CD4-positive, alpha-beta T cell treated with Interleukin-21 for 1 hour (primary cell): ENCODE data around the gene SYTL4.
A peak's percentile ranks its signal among the peaks of the same experiment; 100 is the strongest.

ENCODE experiments used
- DNase-seq: peaks from one replicate; pipeline ENCODE4 v3.0.0-alpha.2; 2020

Gene SYTL4

DNA sequence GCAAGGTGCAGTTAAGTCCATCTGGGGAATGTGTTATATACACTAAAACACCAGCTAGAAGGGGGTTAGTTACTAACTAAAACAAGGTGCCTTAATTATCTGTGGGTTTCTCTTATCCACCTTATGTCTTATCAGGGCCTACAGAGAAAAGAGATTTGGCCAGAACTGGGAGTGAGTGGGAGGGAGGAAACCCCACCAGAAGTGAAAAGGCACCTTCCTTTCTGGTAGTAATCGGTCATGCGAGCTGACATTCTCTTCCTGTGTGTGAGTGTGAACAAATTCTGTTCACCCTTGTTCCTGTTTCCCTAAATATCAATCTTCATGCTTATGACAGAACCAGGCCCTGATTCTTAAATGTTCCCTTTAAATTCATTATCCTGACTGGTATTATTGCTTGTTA is 44.4 kb downstream of the SYTL4 start:
- no peak for DNase-seq

DNA sequence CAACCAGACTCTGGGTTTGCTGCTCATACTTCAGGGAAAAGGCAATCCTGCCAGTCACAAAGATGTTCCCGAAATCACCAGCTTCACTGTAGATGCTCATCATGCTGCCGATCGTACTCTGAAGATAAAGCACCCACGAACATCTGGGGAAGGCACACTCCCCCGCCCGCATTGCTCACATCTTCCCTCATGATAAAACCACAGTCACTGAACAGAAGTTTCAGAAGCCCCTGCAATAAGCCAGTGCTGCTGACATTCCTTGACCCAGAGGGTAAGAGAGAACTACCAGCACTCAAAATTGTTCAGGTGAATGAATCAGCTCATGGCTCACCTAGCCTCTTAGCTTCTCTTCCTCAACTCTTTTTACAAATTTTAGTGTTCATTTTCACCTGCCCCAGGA is 44.8 kb downstream of the SYTL4 start:
- no peak for DNase-seq

DNA sequence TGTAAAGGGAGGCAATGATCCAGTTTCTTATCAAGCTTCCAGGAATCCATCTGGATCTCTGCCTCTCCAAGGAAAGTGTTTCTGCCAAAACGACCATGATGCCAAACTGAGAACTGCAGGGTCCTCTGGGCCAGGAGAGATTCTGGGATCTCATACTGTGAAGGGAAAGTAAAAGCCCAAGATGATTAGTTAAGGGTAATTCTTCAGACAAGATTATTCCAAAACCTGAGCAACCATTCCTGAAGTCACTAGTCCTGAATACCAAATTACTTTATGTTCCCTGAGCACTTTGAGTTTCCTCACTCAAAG is 46.0 kb downstream of the SYTL4 start:
- DNase-seq, result no peak

DNA sequence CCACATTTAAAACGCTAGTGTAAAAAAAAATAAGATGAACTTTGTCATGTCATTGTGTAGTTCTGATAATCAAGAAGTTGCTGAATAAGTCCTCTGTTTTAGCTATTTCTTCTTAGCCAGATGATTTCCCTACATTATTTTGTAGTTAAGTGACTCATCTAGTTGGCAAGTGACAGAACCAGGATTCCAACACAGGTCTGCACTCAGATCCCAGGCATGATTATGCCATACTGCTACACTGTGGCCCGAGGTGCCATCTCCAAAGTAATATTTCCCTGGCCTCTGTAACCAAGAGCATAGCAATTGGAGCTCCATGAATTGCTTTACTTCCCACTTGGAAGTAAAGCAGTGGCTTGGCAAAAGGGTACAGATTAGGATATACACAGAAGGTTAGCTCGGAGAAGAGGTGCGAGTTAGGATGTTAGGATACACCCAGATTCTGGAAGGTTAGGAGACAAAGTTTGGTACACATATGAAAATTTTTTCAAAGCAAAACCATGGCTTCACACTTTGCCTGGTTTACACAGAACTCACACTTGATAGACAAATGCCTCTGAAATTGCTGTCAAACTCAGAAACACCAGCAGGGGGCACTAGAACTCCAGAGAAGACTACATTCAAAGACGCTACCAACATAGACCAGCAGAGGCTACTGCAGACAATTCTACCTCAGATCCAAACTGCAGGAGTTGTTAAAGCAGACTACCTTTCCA is 46.5 kb downstream of the SYTL4 start:
- DNase-seq, result peak; percentile 67

DNA sequence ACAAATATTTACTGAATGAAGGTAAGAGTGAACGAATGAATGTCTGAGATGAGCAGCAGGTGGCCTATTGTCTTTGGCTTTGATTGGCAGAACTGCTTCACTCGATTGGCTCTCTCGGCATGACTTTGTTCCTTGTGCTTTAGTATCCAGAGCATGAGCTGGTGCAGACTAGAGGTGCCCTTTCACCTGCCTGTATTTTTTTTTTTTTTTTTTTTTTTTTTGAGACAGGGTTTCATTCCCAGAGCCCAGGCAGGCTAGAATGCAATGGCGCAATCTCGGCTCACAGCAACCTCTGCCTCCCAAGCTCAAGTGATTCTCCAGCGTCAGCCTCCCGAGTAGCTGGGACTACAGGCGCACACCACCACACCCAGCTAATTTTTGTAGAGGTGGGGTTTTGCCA is 49.0 kb downstream of the SYTL4 start:
- no peak for DNase-seq

DNA sequence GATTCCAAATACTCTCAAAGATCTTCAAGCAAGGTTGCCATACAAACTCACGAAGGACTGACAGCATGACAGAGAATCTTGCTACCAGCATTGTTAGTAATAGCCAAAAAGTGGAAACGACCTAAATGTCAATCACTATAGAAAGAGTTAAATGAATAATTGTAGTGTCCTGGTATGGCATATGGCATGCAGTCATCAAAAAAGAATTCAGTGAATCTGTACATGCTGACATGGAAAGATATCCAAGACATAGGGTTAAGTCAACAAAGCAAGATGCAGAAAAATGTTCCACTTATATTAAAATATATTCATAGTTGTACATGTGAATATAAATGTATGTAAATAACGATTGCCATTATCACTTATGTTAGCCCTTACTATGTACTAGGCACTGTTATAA is 50.3 kb downstream of the SYTL4 start:
- DNase-seq, result no peak

DNA sequence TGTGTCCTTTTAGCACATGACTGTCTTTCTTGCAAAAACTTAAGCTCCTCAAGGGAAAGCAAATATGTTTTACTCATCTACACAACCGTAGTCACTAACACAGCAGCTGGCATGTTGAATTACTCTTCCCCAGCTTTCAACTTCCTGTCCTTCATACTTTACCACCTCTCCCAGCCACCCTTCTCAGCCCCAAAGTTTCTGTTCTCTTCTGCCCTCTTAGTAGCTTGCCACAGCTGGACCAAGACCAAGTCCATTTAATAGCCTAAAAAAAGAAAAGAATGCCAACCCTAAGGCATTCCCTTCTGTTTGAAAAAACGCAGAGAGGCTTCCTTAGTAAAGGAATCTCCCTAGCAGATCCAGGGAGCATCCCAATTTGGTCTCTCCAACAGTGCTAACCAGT is 51.2 kb downstream of the SYTL4 start:
- no peak for DNase-seq

DNA sequence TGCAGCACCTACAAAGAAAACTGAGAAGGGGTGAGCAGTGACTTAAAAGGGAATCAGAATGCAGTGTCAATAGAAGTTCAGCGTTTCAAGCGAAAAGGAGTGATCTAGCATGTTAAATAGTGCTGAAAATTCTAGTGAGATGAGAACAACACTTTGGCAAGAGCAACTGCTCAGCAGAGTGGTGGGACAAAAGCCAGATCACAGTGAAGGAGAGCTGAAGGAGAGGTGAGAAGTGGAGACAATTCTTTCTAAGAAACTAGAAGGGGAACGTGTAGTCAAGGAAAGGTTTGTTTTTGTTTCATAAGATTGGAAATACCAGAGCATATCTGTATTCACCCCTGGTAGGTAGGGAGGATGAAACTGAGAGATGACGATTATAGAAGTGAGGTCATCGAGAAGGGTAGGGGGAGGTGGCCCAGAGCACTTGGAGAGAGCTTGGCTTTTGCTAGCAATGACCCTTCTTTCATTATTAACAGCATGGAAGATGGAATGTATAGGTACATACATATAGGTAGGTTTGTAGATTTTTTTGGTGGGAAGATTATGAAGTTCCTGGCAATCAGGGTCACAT is 54.2 kb downstream of the SYTL4 start:
- no peak for DNase-seq

DNA sequence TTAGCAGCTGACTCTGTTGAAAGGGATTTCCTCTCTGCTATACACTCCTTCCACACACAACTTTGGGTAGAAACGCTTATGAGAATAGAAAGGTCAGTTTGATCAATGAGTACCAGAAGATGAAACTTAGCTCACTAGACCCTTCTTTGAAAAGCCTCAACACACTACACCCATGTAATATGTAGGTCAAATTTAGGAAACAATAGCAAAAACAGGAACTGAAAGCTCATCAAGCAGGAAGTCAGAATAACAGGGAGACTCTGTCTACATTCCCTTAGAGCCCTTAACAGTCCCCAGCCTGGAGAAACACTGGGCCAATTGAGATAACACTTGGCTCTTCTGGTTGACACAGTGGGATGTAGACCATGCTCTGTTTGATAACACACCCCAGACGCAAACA is 57.2 kb downstream of the SYTL4 start:
- peak; percentile 2 for DNase-seq

DNA sequence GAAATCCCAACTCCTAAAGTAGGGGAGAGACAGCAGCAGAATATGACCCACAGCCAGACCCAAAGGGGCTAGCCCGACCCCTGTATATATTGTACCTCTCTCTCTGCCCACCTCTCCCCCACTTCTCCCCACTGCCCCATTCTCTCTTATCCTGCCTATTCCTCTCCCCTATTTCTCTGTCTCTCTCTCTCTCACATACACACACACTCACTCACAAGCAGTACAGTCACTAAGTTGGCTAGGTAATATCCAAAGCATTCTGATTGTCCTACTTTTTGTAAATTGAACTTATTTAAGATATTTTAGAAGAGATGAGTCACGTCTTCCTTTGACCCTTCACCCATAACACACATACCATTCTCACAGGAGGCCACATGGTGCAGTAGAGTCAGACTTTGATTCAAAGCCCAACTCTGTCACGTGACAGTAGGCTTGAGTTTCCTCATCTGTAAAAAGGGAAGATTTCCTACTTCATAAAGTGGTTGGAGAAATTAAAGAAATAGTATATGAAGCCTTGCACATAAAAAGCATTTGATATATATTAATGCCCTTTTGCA is 58.4 kb downstream of the SYTL4 start:
- DNase-seq, result no peak

DNA sequence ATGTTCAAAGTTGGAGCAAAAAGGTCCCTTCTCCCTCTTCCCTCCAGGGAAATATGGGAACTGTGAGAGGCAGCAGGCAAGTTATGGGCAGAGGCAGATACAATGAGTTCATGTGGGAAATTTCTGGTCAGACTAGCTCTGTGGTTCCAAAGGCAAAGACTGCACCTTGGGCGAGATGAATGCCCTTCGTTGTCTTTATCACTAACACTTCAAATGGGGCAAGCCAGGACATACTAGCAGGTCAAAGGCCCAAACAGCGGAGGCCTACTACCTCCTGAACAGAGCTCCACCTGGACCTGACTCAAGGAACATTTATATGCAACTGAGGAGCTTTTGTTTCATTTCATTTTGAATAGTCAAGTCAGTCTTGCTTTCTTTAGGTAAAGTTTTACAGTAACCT is 59.0 kb downstream of the SYTL4 start:
- DNase-seq, result no peak

DNA sequence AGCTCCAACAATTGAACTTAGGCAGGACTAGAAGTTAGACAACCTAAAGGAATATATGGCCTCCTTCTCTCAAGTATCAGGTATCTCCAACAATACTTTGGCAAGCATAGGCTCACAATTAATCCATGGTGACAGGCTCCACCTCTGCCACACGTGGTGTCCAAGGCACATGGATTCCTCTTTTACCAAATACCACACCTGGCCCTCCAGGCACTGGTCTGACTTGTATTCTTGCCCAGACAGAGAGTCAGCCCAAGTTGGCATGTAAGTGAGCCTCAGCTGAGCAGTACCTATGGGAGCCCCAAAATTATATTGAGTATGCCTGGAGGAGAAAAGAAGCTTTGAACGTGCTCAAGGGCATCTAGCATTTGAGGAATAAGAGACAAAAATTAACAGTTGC is 68.3 kb downstream of the SYTL4 start:
- no peak for DNase-seq

DNA sequence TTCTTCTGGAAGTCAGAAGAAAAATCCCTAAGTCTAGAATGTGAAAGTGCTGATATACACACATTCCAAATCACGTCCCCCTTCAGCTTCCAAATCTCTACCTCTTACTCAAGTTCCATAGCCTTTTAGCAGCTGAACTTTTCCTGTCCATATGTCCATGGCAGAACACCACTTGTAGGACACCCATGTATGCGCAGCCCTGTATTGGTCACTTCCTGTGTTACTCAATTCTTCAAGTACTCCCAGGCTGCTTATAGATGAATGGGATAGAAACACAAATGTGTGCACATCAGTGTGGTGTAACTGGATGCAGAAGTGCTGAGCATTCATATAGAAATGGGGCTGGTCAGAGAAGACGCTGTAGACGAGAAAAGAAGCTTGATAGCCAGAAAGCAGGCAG is 69.1 kb downstream of the SYTL4 start:
- no peak for DNase-seq

DNA sequence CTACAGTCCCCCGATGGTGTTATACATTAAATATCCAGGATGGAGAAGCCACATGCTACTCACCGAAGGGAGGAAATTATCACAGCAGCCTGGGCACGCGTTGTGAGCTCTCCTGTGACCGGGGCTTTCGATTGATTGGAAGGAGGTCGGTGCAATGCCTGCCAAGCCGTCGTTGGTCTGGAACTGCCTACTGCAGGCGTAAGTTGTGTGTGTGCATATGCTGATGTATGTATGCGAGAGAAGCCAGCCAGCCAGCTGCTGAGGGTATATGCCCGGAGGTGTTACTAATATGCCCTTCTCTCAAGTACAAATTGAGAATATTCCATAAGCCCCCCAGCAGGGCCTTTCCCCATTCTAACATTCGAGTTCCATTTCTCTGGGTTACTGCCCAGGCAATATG is 69.8 kb downstream of the SYTL4 start:
- no peak for DNase-seq

DNA sequence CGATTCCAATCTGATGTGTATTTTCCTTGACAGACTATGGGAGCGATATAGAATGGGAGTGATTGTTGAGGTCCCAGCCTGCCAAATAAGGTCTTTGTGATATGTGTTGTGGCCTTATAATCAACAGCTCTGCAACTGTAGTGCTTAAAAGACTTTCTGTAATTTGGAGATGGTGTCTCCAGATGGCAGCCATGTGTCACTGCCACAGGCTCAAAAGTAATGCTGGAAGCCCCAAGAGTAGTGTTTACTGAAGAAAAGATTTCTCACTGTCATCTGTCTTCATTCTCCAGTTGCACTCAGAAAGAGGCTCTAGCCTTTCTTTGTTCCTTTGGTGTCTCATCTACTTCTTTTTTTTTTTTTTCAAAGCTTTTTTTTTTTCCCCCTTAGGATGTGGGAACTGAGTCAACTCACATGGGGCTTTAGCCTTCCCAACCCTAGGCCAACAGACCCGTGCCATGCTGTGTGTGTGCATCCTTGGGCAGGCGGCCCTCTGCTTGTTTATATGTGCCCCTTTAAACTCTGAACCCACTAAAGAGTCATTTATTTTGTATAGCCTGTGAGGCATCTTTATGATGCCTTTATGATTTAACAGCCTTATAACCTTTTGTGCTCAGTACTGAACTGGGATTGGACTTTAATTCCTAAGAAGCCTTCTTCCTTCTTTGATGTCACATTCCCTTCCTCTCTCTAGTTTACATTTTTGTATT is 72.3 kb downstream of the SYTL4 start:
- DNase-seq, result no peak

DNA sequence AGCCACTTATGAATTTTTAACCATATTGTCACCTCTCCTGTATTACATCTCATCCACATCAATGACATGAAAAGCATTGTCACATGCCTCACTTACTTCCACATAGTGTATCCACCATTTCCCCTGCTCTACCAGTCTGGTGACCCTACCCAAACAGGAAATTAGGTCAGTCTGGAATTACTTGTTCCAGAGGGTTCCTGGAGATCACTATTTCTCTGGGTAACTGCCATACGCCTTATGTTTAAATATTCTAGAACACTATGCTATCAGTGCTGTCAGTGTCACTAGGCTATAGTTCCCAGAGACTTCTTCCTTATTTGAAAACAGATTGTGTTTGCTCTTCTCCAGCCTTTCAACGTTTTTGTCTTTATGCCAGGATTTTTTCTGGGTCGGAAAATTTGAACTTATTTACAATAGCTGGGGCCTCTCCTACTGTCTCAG is 73.0 kb downstream of the SYTL4 start:
- DNase-seq, result no peak

DNA sequence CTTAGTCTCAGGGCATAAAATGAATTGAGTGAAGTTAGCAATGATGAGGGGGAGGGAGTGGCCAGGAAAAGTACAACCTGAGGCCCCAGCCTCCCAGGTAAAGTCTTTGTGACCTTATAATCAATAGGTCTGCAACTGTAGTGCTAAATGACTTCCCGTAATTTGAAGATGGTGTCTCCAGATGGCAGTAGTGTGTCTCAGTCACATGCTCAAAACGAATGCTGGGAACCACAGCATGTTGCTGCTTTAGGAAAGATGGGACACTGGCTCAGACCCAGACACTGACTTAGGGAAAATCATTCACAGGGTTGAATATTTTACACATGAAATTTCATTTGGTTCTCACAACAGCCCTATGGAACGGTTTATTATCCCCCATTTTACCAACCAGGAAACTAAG is 77.7 kb downstream of the SYTL4 start:
- DNase-seq, result no peak

DNA sequence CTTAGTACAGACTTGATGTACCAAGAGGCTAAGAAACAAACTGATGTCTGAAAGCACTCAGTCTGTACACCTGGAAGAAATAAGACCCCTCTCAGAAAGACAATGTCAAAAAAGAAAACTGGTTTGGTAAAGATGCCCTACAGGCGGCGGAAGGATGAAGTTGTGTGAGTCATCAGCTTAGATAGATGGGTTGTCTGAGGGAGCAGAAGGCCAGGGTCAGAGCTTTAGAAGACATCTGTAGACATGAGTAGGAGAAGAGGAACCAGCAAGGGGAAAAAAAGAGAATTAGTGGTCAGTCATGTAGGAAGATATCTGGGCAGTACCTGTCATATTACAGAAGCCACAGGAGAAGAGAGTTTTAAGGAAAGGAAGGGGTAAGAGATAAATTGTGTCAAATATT is 79.7 kb downstream of the SYTL4 start:
- no peak for DNase-seq

DNA sequence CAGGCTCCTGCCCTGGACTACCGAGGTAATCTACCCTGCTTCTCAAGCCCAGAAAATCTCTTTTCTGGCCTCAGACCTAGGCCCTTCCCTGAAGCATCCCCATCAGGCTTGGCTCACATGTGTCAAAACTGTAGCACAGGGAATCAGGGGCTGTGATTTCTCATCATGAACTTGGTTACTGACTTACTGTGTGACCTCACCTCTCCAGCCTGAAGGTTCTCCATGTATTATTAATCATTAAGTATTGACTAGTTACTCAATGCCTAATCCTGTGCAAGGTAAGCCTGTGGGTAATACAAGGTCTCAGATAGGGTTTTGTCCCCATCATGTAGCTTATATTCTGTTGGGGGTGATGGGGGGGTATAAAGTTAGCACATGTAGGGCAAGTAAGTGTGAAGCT is 81.1 kb downstream of the SYTL4 start:
- no peak for DNase-seq

DNA sequence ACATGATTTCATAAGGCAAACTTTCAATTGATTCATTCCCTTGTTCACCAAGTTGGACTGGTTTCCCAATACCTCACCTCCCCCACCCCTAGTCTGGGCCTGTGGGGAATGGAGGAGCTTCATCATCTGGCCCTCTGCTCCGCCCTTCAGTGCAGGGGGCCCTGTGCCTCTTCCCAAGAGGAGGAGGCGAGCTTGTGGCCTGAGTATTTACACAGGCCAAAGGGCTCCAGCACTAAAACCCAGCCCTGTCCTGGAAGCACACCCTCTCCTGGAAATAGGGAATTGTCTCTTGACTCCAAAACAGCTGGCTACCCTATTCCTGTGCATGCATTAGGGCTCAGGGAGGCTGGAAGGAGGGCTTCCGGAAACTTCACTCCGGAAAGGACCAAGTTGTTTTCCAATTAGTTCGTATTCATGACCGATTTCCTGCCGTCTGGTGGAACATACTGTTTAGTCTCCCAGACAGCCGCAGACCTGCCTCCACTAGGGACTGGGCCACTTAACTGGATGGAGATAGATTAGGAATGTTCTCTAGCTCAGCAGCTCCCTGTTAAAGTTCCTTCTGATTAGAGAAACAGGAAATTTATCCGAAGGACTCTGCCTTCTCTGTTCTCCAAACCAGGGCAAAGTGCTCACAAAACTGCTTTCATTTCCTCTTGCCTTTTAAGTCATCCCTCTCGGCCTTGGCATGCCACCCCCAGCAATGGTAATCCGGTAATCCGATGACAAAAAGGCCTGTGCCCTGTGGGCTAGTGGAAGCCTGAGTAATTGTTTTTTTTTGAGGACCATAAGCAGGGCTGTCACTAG is 82.2 kb downstream of the SYTL4 start:
- DNase-seq, result no peak

DNA sequence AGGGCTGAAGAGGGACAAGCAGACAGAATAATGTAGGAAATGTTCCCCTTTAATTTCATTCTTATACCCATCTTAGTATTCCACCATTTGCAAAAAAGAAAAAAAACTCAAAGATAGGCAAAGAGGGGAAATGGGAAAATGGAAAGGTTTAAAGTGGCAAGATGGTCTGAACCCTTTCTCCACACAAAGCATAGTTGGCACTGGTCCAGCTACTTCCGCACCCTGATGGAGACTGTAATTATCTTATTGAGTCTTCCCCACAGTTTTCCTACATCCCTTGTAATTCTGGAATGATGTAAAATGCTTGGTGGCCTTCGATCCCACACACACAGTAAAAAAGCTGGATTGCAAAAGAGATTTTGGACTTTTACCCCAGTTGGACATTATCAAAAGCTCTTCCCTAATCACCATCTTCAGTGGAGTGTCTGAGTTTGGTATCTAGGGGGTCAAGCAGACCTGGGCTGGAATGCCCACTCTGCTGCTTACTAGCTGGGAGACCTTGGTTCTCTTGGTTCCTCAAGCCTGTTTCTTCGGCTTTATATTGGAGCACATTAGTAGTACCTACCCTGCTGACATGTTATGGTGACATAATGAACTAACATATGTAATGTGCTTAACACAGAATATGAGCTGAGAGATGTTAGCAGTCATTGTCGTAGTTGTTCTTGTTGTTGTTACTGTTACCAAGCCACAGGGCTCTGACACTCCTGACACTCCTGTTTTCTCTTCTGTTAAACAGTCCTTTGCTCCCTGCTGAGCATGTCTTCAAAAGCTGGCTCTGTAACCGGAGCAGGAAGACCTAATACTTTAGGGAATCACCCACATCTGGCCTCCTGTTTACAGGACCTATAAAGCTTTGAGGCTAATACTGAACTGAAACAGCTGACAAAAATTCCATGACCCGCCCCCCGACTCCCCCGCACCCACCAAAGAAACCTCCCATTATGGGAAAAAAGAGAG is 83.2 kb downstream of the SYTL4 start:
- no peak for DNase-seq

DNA sequence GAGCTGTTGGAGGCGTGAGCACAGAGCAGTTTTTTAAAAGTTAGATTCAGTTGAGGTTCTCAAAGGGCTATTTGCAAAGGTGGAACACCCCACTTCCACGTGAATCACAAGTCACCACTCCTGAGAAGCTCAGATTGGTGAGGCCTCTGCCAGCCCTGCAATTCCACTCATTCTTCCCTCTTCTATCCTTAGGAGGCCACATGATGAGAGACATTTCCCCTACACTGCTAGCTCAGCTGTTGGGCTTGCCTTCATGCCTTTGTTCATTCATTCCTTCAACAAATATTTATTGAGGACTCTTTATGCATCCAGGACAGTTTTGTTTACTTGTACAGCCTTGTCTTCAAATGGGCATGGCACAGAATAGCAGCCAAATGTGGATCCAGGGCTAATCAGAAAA is 84.2 kb downstream of the SYTL4 start:
- DNase-seq, result no peak
